ENCODE measurements around the gene UNK. TPM values are rescaled to one million over a fixed set of nuclear protein-coding genes. Genes with fewer than 3 reads are reported as not detected.

Gene UNK
- total and polyA plus RNA-seq, 2 of the 13 experiments (the other 11 are each of a cell fraction or from before 2014, with no cell fraction given): 31.6 to 33.0 TPM

DNA sequence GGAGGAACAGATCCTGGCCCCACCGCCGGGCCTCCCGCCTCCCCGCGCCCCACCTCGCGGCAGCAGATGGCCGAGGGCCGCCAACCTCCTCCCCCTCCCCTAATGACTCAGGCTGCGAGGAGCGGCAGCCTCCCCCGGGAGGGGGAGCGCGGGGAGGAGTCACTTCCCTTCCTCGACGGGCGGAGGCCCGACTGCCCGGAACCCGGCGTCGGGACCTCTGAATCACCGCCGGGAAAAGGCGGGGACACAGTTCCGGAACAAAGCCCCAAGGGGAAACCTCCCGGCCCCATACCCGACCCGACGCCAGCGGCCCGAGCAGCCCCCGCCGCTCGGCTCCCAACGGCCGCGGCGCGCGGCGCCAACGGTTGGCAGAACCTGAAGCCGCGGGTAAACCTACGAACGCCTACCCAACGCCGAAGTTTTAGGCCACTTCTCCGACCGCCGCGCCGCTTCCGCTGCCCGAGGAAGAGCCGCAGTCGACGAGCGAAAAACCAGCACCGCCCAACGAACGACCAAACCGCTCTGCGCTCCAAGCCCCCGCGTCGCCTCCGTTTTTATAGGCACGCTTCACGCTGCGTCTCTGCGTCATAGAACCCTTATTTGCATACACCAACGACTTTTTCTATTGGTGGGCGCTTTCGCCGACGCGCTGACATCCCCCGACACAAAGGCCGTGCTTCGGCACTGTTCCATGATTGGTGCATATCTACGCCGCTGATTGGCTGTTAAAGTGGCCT lies 5.2 kb upstream of the UNK start (continued):
- TF ChIP-seq ZBTB40 (IDR thresholded peaks at IDR 0.05) (no peak), ZBTB40 (CRISPR knock-in tag; IDR thresholded peaks at IDR 0.05) (peak; percentile 82), THAP7 (CRISPR knock-in tag; IDR thresholded peaks at IDR 0.05) (peak; percentile 66; the same call in 1 of the 2 replicates), U2AF1 (optimal IDR thresholded peaks at IDR 0.05; ENCODE audit: low read depth, low read length) (peak; percentile 98), ZBTB8A (CRISPR knock-in tag; IDR thresholded peaks at IDR 0.05; ENCODE audit: borderline replicate concordance, low read depth) (0 out of 2 replicates have a peak, but pooled peaks have one; percentile 41), ZNF749 (CRISPR knock-in tag; IDR thresholded peaks at IDR 0.05; ENCODE audit: borderline replicate concordance) (peak; percentile 57; the same call in 1 of the 2 replicates), NFE2L2 (IDR thresholded peaks at IDR 0.05; ENCODE audit: low read length) (no peak), ZNF3 (CRISPR knock-in tag; IDR thresholded peaks at IDR 0.05) (no peak), JUN (CRISPR knock-in tag; IDR thresholded peaks at IDR 0.05) (no peak), STAG1 (CRISPR knock-in tag; IDR thresholded peaks at IDR 0.05) (no peak; the same call in 1 of the 2 replicates), ZNF773 (CRISPR knock-in tag; IDR thresholded peaks at IDR 0.05; ENCODE audit: borderline replicate concordance) (peak; percentile 92; the same call in 1 of the 2 replicates), AGO1 (IDR thresholded peaks at IDR 0.05; ENCODE audit: low read depth, low read length, poor library complexity, severe bottlenecking) (peak; percentile 79), ELF3 (CRISPR knock-in tag; IDR thresholded peaks at IDR 0.05) (no peak), KDM1A (CRISPR knock-in tag; IDR thresholded peaks at IDR 0.05) (no peak), ZBTB7B (CRISPR knock-in tag; IDR thresholded peaks at IDR 0.05) (peak; percentile 68), ZNF326 (CRISPR knock-in tag; IDR thresholded peaks at IDR 0.05; ENCODE audit: borderline replicate concordance) (no peak)
- TF ChIP-seq, protein P1, sequence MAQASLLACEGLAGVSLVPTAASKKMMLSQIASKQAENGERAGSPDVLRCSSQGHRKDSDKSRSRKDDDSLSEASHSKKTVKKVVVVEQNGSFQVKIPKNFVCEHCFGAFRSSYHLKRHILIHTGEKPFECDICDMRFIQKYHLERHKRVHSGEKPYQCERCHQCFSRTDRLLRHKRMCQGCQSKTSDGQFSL (CRISPR knock-in tag; IDR thresholded peaks at IDR 0.05): no peak
- TF ChIP-seq, protein P2, sequence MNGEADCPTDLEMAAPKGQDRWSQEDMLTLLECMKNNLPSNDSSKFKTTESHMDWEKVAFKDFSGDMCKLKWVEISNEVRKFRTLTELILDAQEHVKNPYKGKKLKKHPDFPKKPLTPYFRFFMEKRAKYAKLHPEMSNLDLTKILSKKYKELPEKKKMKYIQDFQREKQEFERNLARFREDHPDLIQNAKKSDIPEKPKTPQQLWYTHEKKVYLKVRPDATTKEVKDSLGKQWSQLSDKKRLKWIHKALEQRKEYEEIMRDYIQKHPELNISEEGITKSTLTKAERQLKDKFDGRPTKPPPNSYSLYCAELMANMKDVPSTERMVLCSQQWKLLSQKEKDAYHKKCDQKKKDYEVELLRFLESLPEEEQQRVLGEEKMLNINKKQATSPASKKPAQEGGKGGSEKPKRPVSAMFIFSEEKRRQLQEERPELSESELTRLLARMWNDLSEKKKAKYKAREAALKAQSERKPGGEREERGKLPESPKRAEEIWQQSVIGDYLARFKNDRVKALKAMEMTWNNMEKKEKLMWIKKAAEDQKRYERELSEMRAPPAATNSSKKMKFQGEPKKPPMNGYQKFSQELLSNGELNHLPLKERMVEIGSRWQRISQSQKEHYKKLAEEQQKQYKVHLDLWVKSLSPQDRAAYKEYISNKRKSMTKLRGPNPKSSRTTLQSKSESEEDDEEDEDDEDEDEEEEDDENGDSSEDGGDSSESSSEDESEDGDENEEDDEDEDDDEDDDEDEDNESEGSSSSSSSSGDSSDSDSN (CRISPR knock-in tag; IDR thresholded peaks at IDR 0.05): peak; percentile 78

Measured in HepG2 (cell line).